Activated CD8-positive, alpha-beta T cell treated with anti-CD3 and anti-CD28 coated beads for 36 hours (primary cell): ENCODE data around the gene COA1. TPM values are rescaled to one million over a fixed set of nuclear protein-coding genes. Genes with fewer than 3 reads are reported as not detected.

ENCODE experiments used
- ATAC-seq: fragments of 200-7000 bp; cut with Tn5 transposase; one replicate; pipeline ENCODE4 v1.10.0; 2021; ENCODE audit warnings: mild to moderate bottlenecking, moderate library complexity
- CTCF ChIA-PET: fragments of 350-600 bp; sonication (Branson Sonifier 250); formaldehyde crosslinking; loops from one replicate; lab custom pipeline; 2021; ENCODE audit warnings: antibody characterized with exemption; lab: Charles Lee
- POLR2A ChIA-PET: fragments of 350-600 bp; sonication (Branson Sonifier 250); formaldehyde crosslinking; loops from one replicate; lab custom pipeline; 2021; ENCODE audit warnings: antibody characterized with exemption; lab: Charles Lee
- DNase-seq: peaks from one replicate; pipeline ENCODE4 v3.0.0-alpha.2; 2020
- H3K27ac Mint-ChIP-seq: one replicate; pipeline ENCODE4 v1.8.0; 2021; ENCODE audit warnings: mild to moderate bottlenecking, mixed read lengths
- H3K27me3 Mint-ChIP-seq: one replicate; pipeline ENCODE4 v1.8.0; 2021; ENCODE audit warnings: mixed read lengths
- H3K36me3 Mint-ChIP-seq: one replicate; pipeline ENCODE4 v1.8.0; 2021; ENCODE audit warnings: low read depth, mixed read lengths
- H3K4me1 Mint-ChIP-seq: one replicate; pipeline ENCODE4 v1.8.0; 2021; ENCODE audit warnings: low read depth, mixed read lengths
- H3K4me3 Mint-ChIP-seq: one replicate; pipeline ENCODE4 v1.8.0; 2021; ENCODE audit warnings: mild to moderate bottlenecking, moderate library complexity, mixed read lengths
- H3K9me3 Mint-ChIP-seq: one replicate; pipeline ENCODE4 v1.8.0; 2021; ENCODE audit warnings: mixed read lengths
- intact Hi-C: fragments of 100-400 bp; cut with micrococcal nuclease; formaldehyde crosslinking; loops from one replicate; pipeline ENCODE4 v1.10.0; 2022
- total RNA-seq, 2 experiments: library from RNA; stranded (reverse); gene quantifications; one replicate each; pipeline ENCODE4 v1.2.3, GENCODE V29; 2021
- TF ChIP-seq, protein P1 (sequence below): fragments of 200-600 bp; IDR thresholded peaks from one replicate; pipeline ENCODE4 v1.8.0; 2022; ENCODE audit warnings: antibody characterized with exemption, mild to moderate bottlenecking

Gene COA1
- total RNA-seq, 2 experiments from 2014 or later = 78.8 to 85.6 TPM

GRCh38 chr7:43590862-43591557, 138.3 kb downstream of the COA1 start:
- Mint-ChIP-seq H3K27me3 (no peaks in the 10 kb centered on the region), H3K27ac (peak overlapping the region; percentile 86), H3K36me3 (peaks cover 17% of the 10 kb centered on the region)

GRCh38 chr7:43589728-43590127, 139.6 kb downstream of the COA1 start:
- Mint-ChIP-seq H3K27me3 (no peaks in the 10 kb centered on the region), H3K36me3 (peaks cover 14% of the 10 kb centered on the region), H3K27ac (peak overlapping the region; percentile 69), H3K4me1 (peaks cover 74% of the 10 kb centered on the region), H3K4me3 (peak overlapping the region; percentile 53), H3K9me3 (no peaks in the 10 kb centered on the region)
- TF ChIP-seq, protein P1, sequence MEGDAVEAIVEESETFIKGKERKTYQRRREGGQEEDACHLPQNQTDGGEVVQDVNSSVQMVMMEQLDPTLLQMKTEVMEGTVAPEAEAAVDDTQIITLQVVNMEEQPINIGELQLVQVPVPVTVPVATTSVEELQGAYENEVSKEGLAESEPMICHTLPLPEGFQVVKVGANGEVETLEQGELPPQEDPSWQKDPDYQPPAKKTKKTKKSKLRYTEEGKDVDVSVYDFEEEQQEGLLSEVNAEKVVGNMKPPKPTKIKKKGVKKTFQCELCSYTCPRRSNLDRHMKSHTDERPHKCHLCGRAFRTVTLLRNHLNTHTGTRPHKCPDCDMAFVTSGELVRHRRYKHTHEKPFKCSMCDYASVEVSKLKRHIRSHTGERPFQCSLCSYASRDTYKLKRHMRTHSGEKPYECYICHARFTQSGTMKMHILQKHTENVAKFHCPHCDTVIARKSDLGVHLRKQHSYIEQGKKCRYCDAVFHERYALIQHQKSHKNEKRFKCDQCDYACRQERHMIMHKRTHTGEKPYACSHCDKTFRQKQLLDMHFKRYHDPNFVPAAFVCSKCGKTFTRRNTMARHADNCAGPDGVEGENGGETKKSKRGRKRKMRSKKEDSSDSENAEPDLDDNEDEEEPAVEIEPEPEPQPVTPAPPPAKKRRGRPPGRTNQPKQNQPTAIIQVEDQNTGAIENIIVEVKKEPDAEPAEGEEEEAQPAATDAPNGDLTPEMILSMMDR = no peak
- intact Hi-C loops = loop anchor here (2.0 to 5.0 kb wide), 2 partner anchors 33 to 59 kb away; no protein-coding TSS in a partner anchor
- CTCF ChIA-PET = interaction anchor here (12.9 kb wide), 1 partner anchor 110 kb away, joined by 452 read pairs; no protein-coding TSS in a partner anchor
- ATAC-seq (no peak), DNase-seq (no peak)
- POLR2A ChIA-PET = interaction anchor here (0.6 to 3.5 kb wide), 4 partner anchors 11 to 59 kb away, joined by 3 to 22 read pairs (median 7); no protein-coding TSS in a partner anchor

More at GRCh38 chr7:43590862-43591557, 138.3 kb downstream of the COA1 start:
- intact Hi-C loops = loop anchor here (2.0 kb wide), 1 partner anchor 58 kb away; no protein-coding TSS in a partner anchor
- peak; percentile 77 for DNase-seq
- H3K9me3 Mint-ChIP-seq = no peaks in the 10 kb centered on the region
- ChIA-PET CTCF (interaction anchor here (0.7 to 1.6 kb wide), 10 partner anchors 8 to 248 kb away, joined by 3 to 14 read pairs (median 3); partner anchors contain the start of gene STK17A), POLR2A (interaction anchor here (0.6 to 3.5 kb wide), 12 partner anchors 8 to 102 kb away, joined by 3 to 22 read pairs (median 5); partner anchors contain the start of gene STK17A)
- H3K4me1 Mint-ChIP-seq = peaks cover 80% of the 10 kb centered on the region
- ATAC-seq = peak; percentile 56
- TF ChIP-seq, protein P1 = no peak
- H3K4me3 Mint-ChIP-seq = peak overlapping the region; percentile 46

Other genes with a start within 250 kb of the COA1 start
- 10 to 100 TPM; 42.4 to 46.1 TPM for gene STK17A, start 146.4 kb downstream of the COA1 start, total RNA-seq
- gene BLVRA, start 29.2 kb upstream of the COA1 start, total RNA-seq = 10 to 100 TPM; 30.9 to 34.2 TPM
- gene MRPS24, start 140.0 kb upstream of the COA1 start, total RNA-seq = 100 to 1,000 TPM; 127 to 130 TPM
- gene URGCP, start 177.1 kb upstream of the COA1 start, total RNA-seq = 10 to 100 TPM; 18.8 to 19.4 TPM
- 10 to 100 TPM in 1 of 2 experiments, 1 to 10 TPM in 1; 8.8 to 10.2 TPM for gene UBE2D4, start 196.9 kb upstream of the COA1 start, total RNA-seq